Smooth muscle cell (in vitro differentiated cells): Measurements from ENCODE around the gene KCTD1. TPM values are rescaled to one million over a fixed set of nuclear protein-coding genes. Genes with fewer than 3 reads are reported as not detected.

Source experiments
- DNase-seq: peaks from one replicate; lab custom pipeline; 2025; ENCODE audit not compliant: unreplicated experiment; lab: John Stamatoyannopoulos, UW
- H2AFZ ChIP-seq: fragments of 200-600 bp; sonication (generic); 2 replicates; pipeline ENCODE4 v1.6.0; 2016; ENCODE audit warnings: antibody characterized with exemption, low read depth, mild to moderate bottlenecking
- H3F3A ChIP-seq: fragments of 200-600 bp; sonication (generic); 2 replicates; pipeline ENCODE4 v1.6.0; 2017; ENCODE audit warnings: antibody characterized with exemption, low read depth
- H3K27ac ChIP-seq: fragments of 200-600 bp; sonication (generic); 2 replicates; pipeline ENCODE4 v1.5.1; 2016; ENCODE audit warnings: low read depth, mild to moderate bottlenecking
- H3K27me3 ChIP-seq: fragments of 200-600 bp; sonication (generic); 2 replicates; pipeline ENCODE4 v1.6.1; 2016; ENCODE audit warnings: low read depth, mild to moderate bottlenecking
- H3K36me3 ChIP-seq: fragments of 200-600 bp; sonication (generic); 2 replicates; pipeline ENCODE4 v1.5.1; 2016; ENCODE audit warnings: low read depth
- H3K4me1 ChIP-seq: fragments of 200-600 bp; sonication (generic); 2 replicates; pipeline ENCODE4 v1.5.1; 2016; ENCODE audit warnings: low read depth
- H3K4me2 ChIP-seq: fragments of 200-600 bp; sonication (generic); 2 replicates; pipeline ENCODE4 v1.6.0; 2016; ENCODE audit warnings: mild to moderate bottlenecking
- H3K4me3 ChIP-seq: fragments of 200-600 bp; sonication (generic); 2 replicates; pipeline ENCODE4 v1.5.1; 2016; ENCODE audit warnings: mild to moderate bottlenecking
- H3K79me2 ChIP-seq: fragments of 200-600 bp; sonication (generic); 2 replicates; pipeline ENCODE4 v1.6.0; 2016; ENCODE audit warnings: low read depth, mild to moderate bottlenecking
- H3K9ac ChIP-seq: fragments of 200-600 bp; sonication (generic); 2 replicates; pipeline ENCODE4 v1.6.0; 2016; ENCODE audit warnings: low read depth
- H3K9me3 ChIP-seq: fragments of 200-600 bp; sonication (generic); replicated peaks from 2 replicates; pipeline ENCODE4 v1.5.1; 2016; ENCODE audit warnings: low read depth
- H4K20me1 ChIP-seq: fragments of 200-600 bp; sonication (generic); 2 replicates; pipeline ENCODE4 v1.6.0; 2016; ENCODE audit warnings: low read depth
- CTCF ChIP-seq: fragments of 200-600 bp; sonication (generic); IDR thresholded peaks from 2 replicates; pipeline ENCODE4 v1.5.1; 2017; ENCODE audit warnings: borderline replicate concordance, mild to moderate bottlenecking, antibody characterized with exemption; ENCODE audit not compliant: insufficient read depth, poor library complexity, severe bottlenecking
- WGBS: methylation state at CpG from one replicate; pipeline ENCODE4 v1.1.7; 2016; ENCODE audit warnings: low lambda C conversion rate; 5-methylcytosine and 5-hydroxymethylcytosine counted together
- polyA plus RNA-seq: library from polyadenylated mRNA; unstranded; fragments of >200 nt; fragmentation: Nextera tagmentation; extraction: Ambion mirVana; gene quantifications from 2 replicates; pipeline ENCODE4 v1.2.1, GENCODE V29; 2016
- total RNA-seq: library from RNA; depleted of rRNA; stranded (reverse); fragments of >200 nt; gene quantifications from 2 replicates; pipeline ENCODE4 v1.2.3, GENCODE V29; 2014

Gene KCTD1
- total and polyA plus RNA-seq, 2 experiments from 2014 or later = 2.3 to 11.4 TPM

- no peak for TF ChIP-seq CTCF
- H3K27ac ChIP-seq = no peak overlapping the region
- H4K20me1 ChIP-seq = no peaks in the 10 kb centered on the region
- no peak overlapping the region for H3K4me3 ChIP-seq
- H3K9ac ChIP-seq = no peak overlapping the region
- no peaks in the 10 kb centered on the region for H3K79me2 ChIP-seq
- DNase-seq = no peak
- H3K4me2 ChIP-seq = no peak overlapping the region
- WGBS = 90% methylated on average over 10 of the region's 10 CpGs
- no peaks in the 10 kb centered on the region for H3K4me1 ChIP-seq
- H3K9me3 ChIP-seq = no peaks in the 10 kb centered on the region
- H2AFZ ChIP-seq = no peak overlapping the region
- no peaks in the 10 kb centered on the region for H3F3A ChIP-seq
- no peaks in the 10 kb centered on the region for H3K27me3 ChIP-seq
- H3K36me3 ChIP-seq = no peaks in the 10 kb centered on the region
Measured at GRCh38 chr18:26466026-26466425, 82.3 kb downstream of the KCTD1 start.

DNA sequence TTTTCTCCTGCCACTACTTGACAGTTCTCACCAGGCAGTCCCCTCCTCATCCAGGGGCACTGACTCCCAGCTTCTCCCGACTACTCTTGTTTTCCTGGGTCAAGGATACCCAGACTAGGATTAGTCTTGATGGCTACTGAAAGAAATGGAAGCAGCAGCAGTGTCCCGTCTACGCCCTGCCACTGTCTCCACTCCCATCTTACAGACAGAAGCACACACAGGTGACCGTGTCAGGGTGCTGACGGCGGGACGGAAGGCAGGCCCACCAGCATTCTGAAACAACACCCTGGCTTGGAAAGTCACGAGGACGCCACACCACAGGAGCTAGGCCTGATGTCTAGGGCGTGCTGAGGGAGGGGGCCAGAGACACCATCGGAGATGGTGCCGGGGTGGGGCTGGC is 82.9 kb downstream of the KCTD1 start:
- Histone ChIP-seq H3K27me3 (no peaks in the 10 kb centered on the region), H3K9ac (no peak overlapping the region), H3F3A (no peaks in the 10 kb centered on the region), H3K27ac (no peak overlapping the region), H3K4me3 (no peak overlapping the region), H3K4me1 (no peaks in the 10 kb centered on the region), H3K9me3 (no peaks in the 10 kb centered on the region), H3K4me2 (no peak overlapping the region), H4K20me1 (no peaks in the 10 kb centered on the region), H3K36me3 (no peaks in the 10 kb centered on the region), H2AFZ (no peak overlapping the region), H3K79me2 (no peaks in the 10 kb centered on the region)
- TF ChIP-seq CTCF = no peak
- 98% methylated on average over 11 of the region's 12 CpGs for WGBS
- DNase-seq = no peak

- Histone ChIP-seq H3K9ac (no peak overlapping the region), H3F3A (no peaks in the 10 kb centered on the region), H3K4me3 (no peak overlapping the region), H3K79me2 (no peaks in the 10 kb centered on the region), H3K27ac (no peak overlapping the region), H3K4me2 (no peak overlapping the region), H2AFZ (no peak overlapping the region), H3K9me3 (no peaks in the 10 kb centered on the region), H3K27me3 (no peaks in the 10 kb centered on the region), H3K4me1 (no peaks in the 10 kb centered on the region), H4K20me1 (no peaks in the 10 kb centered on the region), H3K36me3 (no peaks in the 10 kb centered on the region)
- no peak for DNase-seq
- TF ChIP-seq CTCF = no peak
- 90% methylated on average over 11 of the region's 11 CpGs for WGBS
Measured at GRCh38 chr18:26464128-26465011, 84.0 kb downstream of the KCTD1 start.

DNA sequence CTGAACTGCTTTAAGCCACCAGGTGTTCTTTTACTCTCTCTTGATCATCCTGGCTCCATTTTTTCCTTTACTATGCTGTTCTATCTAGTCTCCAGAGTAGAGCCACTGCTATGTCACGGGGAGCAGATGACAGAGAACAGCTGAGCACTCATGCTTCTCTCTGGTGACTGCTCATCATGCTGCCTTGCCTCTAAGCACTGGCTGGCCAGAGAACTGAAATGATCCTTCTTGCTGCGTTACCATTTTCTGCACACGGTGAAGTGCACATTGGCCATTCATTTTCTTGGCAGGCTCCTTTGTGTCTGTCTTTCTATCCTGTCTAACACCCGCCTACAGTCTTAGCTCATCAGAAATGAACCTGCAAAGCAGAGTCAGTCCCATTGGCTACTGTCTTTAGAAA is 86.0 kb downstream of the KCTD1 start:
- H3K9me3 ChIP-seq = no peaks in the 10 kb centered on the region
- no peaks in the 10 kb centered on the region for H4K20me1 ChIP-seq
- H3K4me2 ChIP-seq = no peak overlapping the region
- H3K36me3 ChIP-seq = no peaks in the 10 kb centered on the region
- no peaks in the 10 kb centered on the region for H3K27me3 ChIP-seq
- H3K79me2 ChIP-seq = no peaks in the 10 kb centered on the region
- H3K27ac ChIP-seq = no peak overlapping the region
- no peak overlapping the region for H3K4me3 ChIP-seq
- H2AFZ ChIP-seq = no peak overlapping the region
- no peak for TF ChIP-seq CTCF
- no peak overlapping the region for H3K9ac ChIP-seq
- 99% methylated on average over 4 of the region's 4 CpGs for WGBS
- no peak for DNase-seq
- no peaks in the 10 kb centered on the region for H3F3A ChIP-seq
- H3K4me1 ChIP-seq = no peaks in the 10 kb centered on the region
